MCF 10A (cell line): ENCODE measurements around the gene TMBIM1. TPM values are rescaled to one million over a fixed set of nuclear protein-coding genes. Genes with fewer than 3 reads are reported as not detected.

Experiments used
- BruUV-seq: library from RNA; stranded (reverse); fragments of 400-500 nt; replicated peaks from 2 replicates; lab custom pipeline; 2021; lab: Mats Ljungman, UMichigan
- CTCF ChIA-PET: fragments of 300-600 bp; sonication (Branson Sonifier 250); formaldehyde crosslinking; extraction: SDS; loops from one replicate; lab custom pipeline; 2021; ENCODE audit warnings: antibody characterized with exemption, inconsistent platforms; lab: Yijun Ruan, JAX
- POLR2A ChIA-PET: fragments of 300-600, 350-650 bp; sonication (Branson Sonifier 250); formaldehyde crosslinking; extraction: SDS; loops from one replicate; lab custom pipeline; 2020; ENCODE audit warnings: antibody characterized with exemption, inconsistent platforms; lab: Yijun Ruan, JAX
- DNase-seq: peaks from one replicate; pipeline ENCODE4 v3.0.0-alpha.2; 2018; ENCODE audit not compliant: unreplicated experiment
- H3K27ac Mint-ChIP-seq: one replicate; pipeline ENCODE4 v1.8.0; 2022; ENCODE audit warnings: mild to moderate bottlenecking, low read depth, mixed read lengths; ENCODE audit not compliant: unreplicated experiment
- H3K27me3 Mint-ChIP-seq: one replicate; pipeline ENCODE4 v1.8.0; 2022; ENCODE audit warnings: mixed read lengths; ENCODE audit not compliant: insufficient read depth, unreplicated experiment
- H3K36me3 Mint-ChIP-seq: one replicate; pipeline ENCODE4 v1.8.0; 2022; ENCODE audit warnings: mild to moderate bottlenecking, moderate library complexity, mixed read lengths; ENCODE audit not compliant: insufficient read depth, unreplicated experiment
- H3K4me1 Mint-ChIP-seq: one replicate; pipeline ENCODE4 v1.8.0; 2022; ENCODE audit warnings: mixed read lengths; ENCODE audit not compliant: insufficient read depth, unreplicated experiment
- H3K4me3 Mint-ChIP-seq: one replicate; pipeline ENCODE4 v1.8.0; 2022; ENCODE audit warnings: mild to moderate bottlenecking, moderate library complexity, mixed read lengths; ENCODE audit not compliant: unreplicated experiment
- H3K9me3 Mint-ChIP-seq: one replicate; pipeline ENCODE4 v1.8.0; 2022; ENCODE audit warnings: mixed read lengths; ENCODE audit not compliant: unreplicated experiment
- intact Hi-C: fragments of 100-400 bp; cut with micrococcal nuclease; formaldehyde crosslinking; loops from 2 replicates; pipeline ENCODE4 v1.14.1; 2022
- total RNA-seq: library from RNA; stranded (reverse); gene quantifications from 2 replicates; pipeline ENCODE4 v1.2.3, GENCODE V29; 2022
- TF ChIP-seq, protein P1 (sequence below): fragments of 200-600 bp; IDR thresholded peaks from one replicate; pipeline ENCODE4 v1.8.0; 2022; ENCODE audit warnings: antibody characterized with exemption, mild to moderate bottlenecking; ENCODE audit not compliant: unreplicated experiment

Gene TMBIM1
- total RNA-seq, 1 experiment from 2014 or later: 107 TPM

DNA sequence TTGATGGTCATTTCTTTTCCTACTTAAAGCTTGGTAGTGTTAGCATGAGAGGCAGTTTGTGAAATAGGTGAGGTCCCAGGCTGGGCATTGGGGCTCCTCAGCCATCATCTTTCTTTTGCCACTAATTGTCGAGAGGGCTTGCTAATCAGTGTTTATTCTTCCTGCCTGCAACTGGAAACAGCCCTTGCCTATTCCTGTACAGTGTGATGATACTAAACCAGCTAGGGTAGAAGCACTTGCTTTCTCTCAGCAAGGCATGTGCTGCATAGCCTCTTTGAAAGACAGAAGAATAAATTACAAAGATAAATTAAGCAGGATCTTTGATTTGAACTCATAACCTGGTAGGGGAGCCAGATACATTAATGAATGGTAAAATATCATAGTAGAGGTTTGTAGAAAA lies 48.1 kb downstream of the TMBIM1 start:
- TF ChIP-seq, protein P1, sequence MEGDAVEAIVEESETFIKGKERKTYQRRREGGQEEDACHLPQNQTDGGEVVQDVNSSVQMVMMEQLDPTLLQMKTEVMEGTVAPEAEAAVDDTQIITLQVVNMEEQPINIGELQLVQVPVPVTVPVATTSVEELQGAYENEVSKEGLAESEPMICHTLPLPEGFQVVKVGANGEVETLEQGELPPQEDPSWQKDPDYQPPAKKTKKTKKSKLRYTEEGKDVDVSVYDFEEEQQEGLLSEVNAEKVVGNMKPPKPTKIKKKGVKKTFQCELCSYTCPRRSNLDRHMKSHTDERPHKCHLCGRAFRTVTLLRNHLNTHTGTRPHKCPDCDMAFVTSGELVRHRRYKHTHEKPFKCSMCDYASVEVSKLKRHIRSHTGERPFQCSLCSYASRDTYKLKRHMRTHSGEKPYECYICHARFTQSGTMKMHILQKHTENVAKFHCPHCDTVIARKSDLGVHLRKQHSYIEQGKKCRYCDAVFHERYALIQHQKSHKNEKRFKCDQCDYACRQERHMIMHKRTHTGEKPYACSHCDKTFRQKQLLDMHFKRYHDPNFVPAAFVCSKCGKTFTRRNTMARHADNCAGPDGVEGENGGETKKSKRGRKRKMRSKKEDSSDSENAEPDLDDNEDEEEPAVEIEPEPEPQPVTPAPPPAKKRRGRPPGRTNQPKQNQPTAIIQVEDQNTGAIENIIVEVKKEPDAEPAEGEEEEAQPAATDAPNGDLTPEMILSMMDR: no peak
- Mint-ChIP-seq H3K27ac (no peak overlapping the region), H3K9me3 (no peaks in the 10 kb centered on the region), H3K27me3 (no peaks in the 10 kb centered on the region), H3K4me1 (no peaks in the 10 kb centered on the region), H3K4me3 (no peak overlapping the region), H3K36me3 (peaks cover 100% of the 10 kb centered on the region)
- POLR2A ChIA-PET: interaction anchor here (1.3 to 3.7 kb wide), 2 partner anchors 12 to 26 kb away, joined by 5 to 19 read pairs; partner anchors contain the start of genes AAMP and PNKD
- no TSS peak for BruUV-seq
- CTCF ChIA-PET: interaction anchor here (0.6 to 1.8 kb wide), 3 partner anchors 13 to 23 kb away, joined by 4 to 7 read pairs (median 4); no protein-coding TSS in a partner anchor
- intact Hi-C loops: no loop called here
- DNase-seq: no peak

GRCh38 chr2:218238887-218239286 lies 53.4 kb downstream of the TMBIM1 start:
- Mint-ChIP-seq H3K27me3 (no peaks in the 10 kb centered on the region), H3K36me3 (peaks cover 98% of the 10 kb centered on the region), H3K27ac (no peak overlapping the region), H3K4me3 (no peak overlapping the region), H3K9me3 (no peaks in the 10 kb centered on the region), H3K4me1 (no peaks in the 10 kb centered on the region)
- ChIA-PET POLR2A (no interaction called here), CTCF (no interaction called here)
- no peak for DNase-seq
- TF ChIP-seq, protein P1: no peak
- no TSS peak for BruUV-seq
- intact Hi-C loops: no loop called here

GRCh38 chr2:218236829-218237228 lies 55.5 kb downstream of the TMBIM1 start:
- no peaks in the 10 kb centered on the region for H3K4me1 Mint-ChIP-seq
- intact Hi-C loops: no loop called here
- TF ChIP-seq, protein P1: no peak
- CTCF ChIA-PET: interaction anchor here (0.6 kb wide), 1 partner anchor 33 kb away, joined by 3 read pairs; the partner anchor contains the start of genes AAMP and PNKD
- no peak for DNase-seq
- peaks cover 98% of the 10 kb centered on the region for H3K36me3 Mint-ChIP-seq
- H3K4me3 Mint-ChIP-seq: no peak overlapping the region
- BruUV-seq: no TSS peak
- H3K27me3 Mint-ChIP-seq: no peaks in the 10 kb centered on the region
- no peak overlapping the region for H3K27ac Mint-ChIP-seq
- POLR2A ChIA-PET: no interaction called here
- no peaks in the 10 kb centered on the region for H3K9me3 Mint-ChIP-seq

DNA sequence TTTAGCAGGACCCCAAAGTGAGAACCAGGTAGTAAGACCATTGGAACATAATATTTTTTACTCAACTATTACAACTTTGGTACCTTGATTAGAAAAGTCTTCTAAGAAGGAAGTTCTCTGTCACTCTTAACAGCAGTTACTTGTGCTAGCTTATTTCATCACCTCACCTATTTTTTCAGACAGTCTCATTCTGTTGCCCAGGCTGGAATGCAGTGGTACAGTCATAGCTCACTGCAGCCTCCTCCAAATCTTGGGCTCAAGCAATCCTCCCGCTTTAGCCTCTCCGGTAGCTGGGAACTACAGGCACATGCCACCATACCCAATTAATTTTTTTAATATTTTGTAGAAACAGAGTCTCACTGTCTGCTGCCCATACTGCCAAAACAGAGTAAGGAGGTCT lies 57.3 kb downstream of the TMBIM1 start:
- ChIA-PET POLR2A (interaction anchor here (1.2 to 3.2 kb wide), 3 partner anchors 16 to 82 kb away, joined by 4 to 15 read pairs (median 5); partner anchors contain the start of genes AAMP and PNKD), CTCF (no interaction called here)
- no peaks in the 10 kb centered on the region for H3K27me3 Mint-ChIP-seq
- H3K4me3 Mint-ChIP-seq: no peak overlapping the region
- DNase-seq: no peak
- no peaks in the 10 kb centered on the region for H3K9me3 Mint-ChIP-seq
- peaks cover 98% of the 10 kb centered on the region for H3K36me3 Mint-ChIP-seq
- no TSS peak for BruUV-seq
- intact Hi-C loops: no loop called here
- no peak overlapping the region for H3K27ac Mint-ChIP-seq
- H3K4me1 Mint-ChIP-seq: peaks cover 10% of the 10 kb centered on the region
- TF ChIP-seq, protein P1: no peak
